Measurements from ENCODE around the gene ATM.

DNA sequence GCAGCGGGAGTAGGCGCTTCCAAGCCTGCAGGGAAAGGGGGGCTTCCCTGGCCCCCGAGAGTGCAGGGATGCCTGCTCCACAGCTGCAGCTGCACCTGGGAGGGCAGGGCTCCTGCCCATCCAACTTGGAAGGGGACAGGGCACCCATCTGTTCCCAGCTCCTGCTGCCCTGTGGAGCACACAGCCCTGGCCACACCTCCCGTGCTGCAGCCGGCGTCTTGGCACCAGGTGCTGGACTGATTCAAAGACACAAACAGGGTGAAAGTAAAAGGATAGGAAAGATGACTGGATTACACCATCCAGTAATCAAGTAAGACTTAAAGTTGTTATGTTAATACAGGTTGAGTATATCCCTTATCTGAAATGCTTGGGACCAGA lies 15.2 kb upstream of the ATM start:
- TF ChIP-seq, protein P1, sequence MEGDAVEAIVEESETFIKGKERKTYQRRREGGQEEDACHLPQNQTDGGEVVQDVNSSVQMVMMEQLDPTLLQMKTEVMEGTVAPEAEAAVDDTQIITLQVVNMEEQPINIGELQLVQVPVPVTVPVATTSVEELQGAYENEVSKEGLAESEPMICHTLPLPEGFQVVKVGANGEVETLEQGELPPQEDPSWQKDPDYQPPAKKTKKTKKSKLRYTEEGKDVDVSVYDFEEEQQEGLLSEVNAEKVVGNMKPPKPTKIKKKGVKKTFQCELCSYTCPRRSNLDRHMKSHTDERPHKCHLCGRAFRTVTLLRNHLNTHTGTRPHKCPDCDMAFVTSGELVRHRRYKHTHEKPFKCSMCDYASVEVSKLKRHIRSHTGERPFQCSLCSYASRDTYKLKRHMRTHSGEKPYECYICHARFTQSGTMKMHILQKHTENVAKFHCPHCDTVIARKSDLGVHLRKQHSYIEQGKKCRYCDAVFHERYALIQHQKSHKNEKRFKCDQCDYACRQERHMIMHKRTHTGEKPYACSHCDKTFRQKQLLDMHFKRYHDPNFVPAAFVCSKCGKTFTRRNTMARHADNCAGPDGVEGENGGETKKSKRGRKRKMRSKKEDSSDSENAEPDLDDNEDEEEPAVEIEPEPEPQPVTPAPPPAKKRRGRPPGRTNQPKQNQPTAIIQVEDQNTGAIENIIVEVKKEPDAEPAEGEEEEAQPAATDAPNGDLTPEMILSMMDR (conservative IDR thresholded peaks at IDR 0.05 in 1 of 2, IDR thresholded peaks at IDR 0.05 in 1 of 2; ENCODE audit: low read depth in 1 of 2, low read length in 2 of 2), result no peak
- TF ChIP-seq EZH2 (IDR thresholded peaks at IDR 0.05; ENCODE audit: low read length, missing control alignments), result no peak
